MCF 10A (cell line): ENCODE results near the gene CRHR1. TPM values are rescaled to one million over a fixed set of nuclear protein-coding genes. Genes with fewer than 3 reads are reported as not detected.

Source experiments
- BruUV-seq: library from RNA; stranded (reverse); fragments of 400-500 nt; replicated peaks from 2 replicates; lab custom pipeline; 2021; lab: Mats Ljungman, UMichigan
- CTCF ChIA-PET: fragments of 300-600 bp; sonication (Branson Sonifier 250); formaldehyde crosslinking; extraction: SDS; loops from one replicate; lab custom pipeline; 2021; ENCODE audit warnings: antibody characterized with exemption, inconsistent platforms; lab: Yijun Ruan, JAX
- POLR2A ChIA-PET: fragments of 300-600, 350-650 bp; sonication (Branson Sonifier 250); formaldehyde crosslinking; extraction: SDS; loops from one replicate; lab custom pipeline; 2020; ENCODE audit warnings: antibody characterized with exemption, inconsistent platforms; lab: Yijun Ruan, JAX
- DNase-seq: peaks from one replicate; pipeline ENCODE4 v3.0.0-alpha.2; 2018; ENCODE audit not compliant: unreplicated experiment
- H3K27ac Mint-ChIP-seq: one replicate; pipeline ENCODE4 v1.8.0; 2022; ENCODE audit warnings: mild to moderate bottlenecking, low read depth, mixed read lengths; ENCODE audit not compliant: unreplicated experiment
- H3K27me3 Mint-ChIP-seq: one replicate; pipeline ENCODE4 v1.8.0; 2022; ENCODE audit warnings: mixed read lengths; ENCODE audit not compliant: insufficient read depth, unreplicated experiment
- H3K36me3 Mint-ChIP-seq: one replicate; pipeline ENCODE4 v1.8.0; 2022; ENCODE audit warnings: mild to moderate bottlenecking, moderate library complexity, mixed read lengths; ENCODE audit not compliant: insufficient read depth, unreplicated experiment
- H3K4me1 Mint-ChIP-seq: one replicate; pipeline ENCODE4 v1.8.0; 2022; ENCODE audit warnings: mixed read lengths; ENCODE audit not compliant: insufficient read depth, unreplicated experiment
- H3K4me3 Mint-ChIP-seq: one replicate; pipeline ENCODE4 v1.8.0; 2022; ENCODE audit warnings: mild to moderate bottlenecking, moderate library complexity, mixed read lengths; ENCODE audit not compliant: unreplicated experiment
- H3K9me3 Mint-ChIP-seq: one replicate; pipeline ENCODE4 v1.8.0; 2022; ENCODE audit warnings: mixed read lengths; ENCODE audit not compliant: unreplicated experiment
- intact Hi-C: fragments of 100-400 bp; cut with micrococcal nuclease; formaldehyde crosslinking; loops from 2 replicates; pipeline ENCODE4 v1.14.1; 2022
- total RNA-seq: library from RNA; stranded (reverse); gene quantifications from 2 replicates; pipeline ENCODE4 v1.2.3, GENCODE V29; 2022
- TF ChIP-seq, protein P1 (sequence below): fragments of 200-600 bp; IDR thresholded peaks from one replicate; pipeline ENCODE4 v1.8.0; 2022; ENCODE audit warnings: antibody characterized with exemption, mild to moderate bottlenecking; ENCODE audit not compliant: unreplicated experiment

Gene CRHR1
- total RNA-seq, 1 experiment from 2014 or later = not detected

DNA sequence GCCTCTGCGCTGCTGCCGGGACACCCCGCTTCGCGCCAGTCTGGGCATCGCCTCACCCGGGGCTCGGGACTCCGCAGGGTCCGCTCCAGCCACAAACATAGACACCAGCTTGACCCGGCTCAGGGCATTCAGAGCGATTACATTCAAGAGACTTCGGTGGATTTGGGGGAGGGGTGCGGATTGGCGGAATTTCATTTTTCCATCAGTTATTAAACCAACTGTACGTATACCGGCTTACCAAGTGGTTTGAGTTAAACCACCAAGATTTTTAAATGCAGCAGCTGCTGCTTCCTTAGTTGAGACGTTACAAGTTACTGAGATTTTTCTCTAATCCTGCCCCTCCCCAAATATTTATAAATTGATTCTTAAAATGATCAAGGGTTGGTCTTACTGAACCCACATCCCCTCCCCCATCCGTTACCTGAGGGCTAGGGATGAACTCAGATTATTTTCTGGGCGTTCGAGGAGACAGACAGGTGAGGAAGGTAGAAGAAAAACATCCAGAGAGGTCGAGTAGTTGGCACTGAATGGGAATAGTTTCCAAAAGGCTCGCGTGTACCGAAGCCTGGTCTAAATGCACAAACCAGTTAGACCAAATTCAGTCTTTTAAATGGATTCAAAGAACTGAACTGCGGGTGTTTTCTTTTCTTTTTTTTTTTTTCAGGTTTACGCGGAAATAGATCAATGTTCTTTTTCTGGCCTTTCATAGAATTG is 1.5 kb downstream of the CRHR1 start:
- POLR2A ChIA-PET = no interaction called here
- no TSS peak for BruUV-seq
- Mint-ChIP-seq H3K9me3 (no peaks in the 10 kb centered on the region), H3K27ac (no peak overlapping the region), H3K4me1 (no peaks in the 10 kb centered on the region), H3K36me3 (peaks cover 5% of the 10 kb centered on the region), H3K27me3 (peaks cover 74% of the 10 kb centered on the region), H3K4me3 (no peak overlapping the region)
- CTCF ChIA-PET = no interaction called here
- intact Hi-C loops = no loop called here
- no peak for DNase-seq
- TF ChIP-seq, protein P1, sequence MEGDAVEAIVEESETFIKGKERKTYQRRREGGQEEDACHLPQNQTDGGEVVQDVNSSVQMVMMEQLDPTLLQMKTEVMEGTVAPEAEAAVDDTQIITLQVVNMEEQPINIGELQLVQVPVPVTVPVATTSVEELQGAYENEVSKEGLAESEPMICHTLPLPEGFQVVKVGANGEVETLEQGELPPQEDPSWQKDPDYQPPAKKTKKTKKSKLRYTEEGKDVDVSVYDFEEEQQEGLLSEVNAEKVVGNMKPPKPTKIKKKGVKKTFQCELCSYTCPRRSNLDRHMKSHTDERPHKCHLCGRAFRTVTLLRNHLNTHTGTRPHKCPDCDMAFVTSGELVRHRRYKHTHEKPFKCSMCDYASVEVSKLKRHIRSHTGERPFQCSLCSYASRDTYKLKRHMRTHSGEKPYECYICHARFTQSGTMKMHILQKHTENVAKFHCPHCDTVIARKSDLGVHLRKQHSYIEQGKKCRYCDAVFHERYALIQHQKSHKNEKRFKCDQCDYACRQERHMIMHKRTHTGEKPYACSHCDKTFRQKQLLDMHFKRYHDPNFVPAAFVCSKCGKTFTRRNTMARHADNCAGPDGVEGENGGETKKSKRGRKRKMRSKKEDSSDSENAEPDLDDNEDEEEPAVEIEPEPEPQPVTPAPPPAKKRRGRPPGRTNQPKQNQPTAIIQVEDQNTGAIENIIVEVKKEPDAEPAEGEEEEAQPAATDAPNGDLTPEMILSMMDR = no peak

DNA sequence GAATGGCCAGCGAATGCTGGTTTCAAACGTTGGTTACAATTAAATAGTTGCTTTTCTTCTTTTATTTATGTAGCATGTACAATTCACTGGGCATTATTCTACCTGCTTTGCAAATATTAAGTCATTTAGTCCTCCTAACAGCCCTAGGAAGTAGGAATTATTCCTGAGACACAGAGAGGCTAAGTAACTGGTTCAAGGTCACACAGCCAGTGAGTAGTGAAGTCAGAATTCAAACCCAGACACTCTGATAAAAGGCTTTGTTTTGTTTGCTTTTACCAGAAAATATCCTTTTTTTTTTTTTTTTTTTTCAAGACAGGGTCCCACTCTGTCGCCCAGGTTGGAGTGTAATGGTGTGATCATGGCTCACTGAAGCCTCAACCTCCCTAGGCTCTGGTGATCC is 2.2 kb downstream of the CRHR1 start:
- intact Hi-C loops = no loop called here
- Mint-ChIP-seq H3K36me3 (peaks cover 5% of the 10 kb centered on the region), H3K27me3 (peaks cover 74% of the 10 kb centered on the region), H3K27ac (no peak overlapping the region), H3K4me3 (no peak overlapping the region), H3K9me3 (no peaks in the 10 kb centered on the region), H3K4me1 (no peaks in the 10 kb centered on the region)
- POLR2A ChIA-PET = no interaction called here
- TF ChIP-seq, protein P1 = no peak
- DNase-seq = no peak
- BruUV-seq = no TSS peak
- CTCF ChIA-PET = interaction anchor here (0.9 kb wide), 1 partner anchor 65 kb away, joined by 3 read pairs; no protein-coding TSS in a partner anchor

- TF ChIP-seq, protein P1 = no peak
- Mint-ChIP-seq H3K27ac (no peak overlapping the region), H3K27me3 (peaks cover 74% of the 10 kb centered on the region), H3K4me3 (no peak overlapping the region), H3K9me3 (no peaks in the 10 kb centered on the region), H3K4me1 (peaks cover 2% of the 10 kb centered on the region), H3K36me3 (peaks cover 5% of the 10 kb centered on the region)
- ChIA-PET CTCF (interaction anchor here (0.6 to 0.9 kb wide), 3 partner anchors 16 to 91 kb away, joined by 3 to 4 read pairs (median 4); no protein-coding TSS in a partner anchor), POLR2A (no interaction called here)
- DNase-seq = no peak
- intact Hi-C loops = no loop called here
- BruUV-seq = no TSS peak
Measured at GRCh38 chr17:45787044-45787443, 2.9 kb downstream of the CRHR1 start.

DNA sequence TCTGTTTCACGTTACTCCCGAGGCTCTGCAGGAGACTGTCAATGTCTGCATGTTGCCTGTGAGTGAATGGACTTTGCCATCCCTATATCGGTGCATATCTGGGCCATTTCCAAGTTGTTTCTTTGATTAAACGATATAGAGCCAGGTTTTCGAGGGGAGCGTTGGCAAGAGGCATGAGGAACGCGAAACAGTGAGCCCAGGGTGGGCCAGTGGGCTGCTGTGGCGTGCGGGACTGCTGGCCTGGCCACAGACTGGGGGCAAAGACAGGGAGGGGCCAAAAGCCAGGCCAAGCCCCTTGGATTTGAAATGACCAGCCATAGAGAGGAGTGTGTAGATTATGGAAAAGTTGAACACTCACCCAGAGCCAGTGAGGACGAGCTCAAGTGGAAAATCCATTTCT is 3.5 kb downstream of the CRHR1 start:
- Mint-ChIP-seq H3K9me3 (no peaks in the 10 kb centered on the region), H3K27ac (no peak overlapping the region), H3K4me1 (peaks cover 7% of the 10 kb centered on the region), H3K4me3 (no peak overlapping the region), H3K36me3 (peaks cover 5% of the 10 kb centered on the region), H3K27me3 (peaks cover 74% of the 10 kb centered on the region)
- intact Hi-C loops = no loop called here
- no TSS peak for BruUV-seq
- POLR2A ChIA-PET = no interaction called here
- no peak for DNase-seq
- CTCF ChIA-PET = interaction anchor here (0.6 to 0.9 kb wide), 3 partner anchors 92 to 479 kb away, joined by 3 to 4 read pairs (median 3); no protein-coding TSS in a partner anchor
- TF ChIP-seq, protein P1 = no peak
